GM12872 (cell line): Measurements from ENCODE around the gene PPP2R3C.

Experiments
- CTCF ChIP-seq: IDR thresholded peaks from 3 replicates; pipeline ENCODE4 v1.5.1; 2011; ENCODE audit warnings: low read depth, mild to moderate bottlenecking, low read length, moderate library complexity; ENCODE audit not compliant: insufficient read depth

The PPP2R3C gene

GRCh38 chr14:35107866-35108265 is 13.9 kb downstream of the PPP2R3C start:
- TF ChIP-seq CTCF = no peak

GRCh38 chr14:35088514-35088913 is 33.3 kb downstream of the PPP2R3C start:
- no peak for TF ChIP-seq CTCF

- TF ChIP-seq CTCF = no peak
Measured at GRCh38 chr14:35085441-35085840, 36.3 kb downstream of the PPP2R3C start.

GRCh38 chr14:35083530-35084150 is 38.1 kb downstream of the PPP2R3C start:
- TF ChIP-seq CTCF = no peak

- TF ChIP-seq CTCF = no peak
Measured at GRCh38 chr14:35079742-35080141, 42.0 kb downstream of the PPP2R3C start.

- TF ChIP-seq CTCF = no peak
Measured at GRCh38 chr14:35078082-35078481, 43.7 kb downstream of the PPP2R3C start.

- no peak for TF ChIP-seq CTCF
Measured at GRCh38 chr14:35073486-35073885, 48.3 kb downstream of the PPP2R3C start.
